PC-3 (cell line): ENCODE data around the gene CACNA1A.

ENCODE experiments used
- EZH2 ChIP-seq: fragments of 300-600 bp; sonication (generic); IDR thresholded peaks from one replicate; pipeline ENCODE4 v1.6.1; 2017; ENCODE audit warnings: antibody characterized with exemption, mild to moderate bottlenecking, low read length; ENCODE audit not compliant: unreplicated experiment
- EZH2phosphoT487 ChIP-seq: fragments of 300-600 bp; sonication (generic); IDR thresholded peaks from 2 replicates; pipeline ENCODE4 v1.6.1; 2018; ENCODE audit warnings: mild to moderate bottlenecking, antibody characterized with exemption, low read length, borderline replicate concordance
- TF ChIP-seq, protein P1 (sequence below): fragments of 300-600 bp; sonication (generic); conservative IDR thresholded peaks from 2 replicates; pipeline ENCODE4 v1.5.1; 2017; ENCODE audit warnings: antibody characterized with exemption, low read depth, mild to moderate bottlenecking, low read length

GRCh38 chr19:13283871-13284270 is 222.4 kb downstream of the CACNA1A start:
- TF ChIP-seq, protein P1, sequence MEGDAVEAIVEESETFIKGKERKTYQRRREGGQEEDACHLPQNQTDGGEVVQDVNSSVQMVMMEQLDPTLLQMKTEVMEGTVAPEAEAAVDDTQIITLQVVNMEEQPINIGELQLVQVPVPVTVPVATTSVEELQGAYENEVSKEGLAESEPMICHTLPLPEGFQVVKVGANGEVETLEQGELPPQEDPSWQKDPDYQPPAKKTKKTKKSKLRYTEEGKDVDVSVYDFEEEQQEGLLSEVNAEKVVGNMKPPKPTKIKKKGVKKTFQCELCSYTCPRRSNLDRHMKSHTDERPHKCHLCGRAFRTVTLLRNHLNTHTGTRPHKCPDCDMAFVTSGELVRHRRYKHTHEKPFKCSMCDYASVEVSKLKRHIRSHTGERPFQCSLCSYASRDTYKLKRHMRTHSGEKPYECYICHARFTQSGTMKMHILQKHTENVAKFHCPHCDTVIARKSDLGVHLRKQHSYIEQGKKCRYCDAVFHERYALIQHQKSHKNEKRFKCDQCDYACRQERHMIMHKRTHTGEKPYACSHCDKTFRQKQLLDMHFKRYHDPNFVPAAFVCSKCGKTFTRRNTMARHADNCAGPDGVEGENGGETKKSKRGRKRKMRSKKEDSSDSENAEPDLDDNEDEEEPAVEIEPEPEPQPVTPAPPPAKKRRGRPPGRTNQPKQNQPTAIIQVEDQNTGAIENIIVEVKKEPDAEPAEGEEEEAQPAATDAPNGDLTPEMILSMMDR, result no peak
- no peak for TF ChIP-seq EZH2phosphoT487
- TF ChIP-seq EZH2, result no peak
